A204.1 (cell line): Measurements from ENCODE around the gene INIP.

ENCODE experiments used
- FAIRE-seq: peaks from 2 replicates; lab custom pipeline; 2012; peaks lifted over from hg19 to GRCh38; lab: Jason Lieb, UNC

Gene INIP, protein sequence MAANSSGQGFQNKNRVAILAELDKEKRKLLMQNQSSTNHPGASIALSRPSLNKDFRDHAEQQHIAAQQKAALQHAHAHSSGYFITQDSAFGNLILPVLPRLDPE

GRCh38 chr9:112717661-112718331 lies at the start of gene INIP:
Gene INIP, minus strand, starts transcription at chr9:112718117. Its CDS starts 1,632 bp downstream, at chr9:112716485.
- no peak for FAIRE-seq

GRCh38 chr9:112765281-112765680 lies 47.4 kb upstream of the INIP start:
- FAIRE-seq = no peak

GRCh38 chr9:112764837-112765236 lies 46.9 kb upstream of the INIP start:
- no peak for FAIRE-seq

DNA sequence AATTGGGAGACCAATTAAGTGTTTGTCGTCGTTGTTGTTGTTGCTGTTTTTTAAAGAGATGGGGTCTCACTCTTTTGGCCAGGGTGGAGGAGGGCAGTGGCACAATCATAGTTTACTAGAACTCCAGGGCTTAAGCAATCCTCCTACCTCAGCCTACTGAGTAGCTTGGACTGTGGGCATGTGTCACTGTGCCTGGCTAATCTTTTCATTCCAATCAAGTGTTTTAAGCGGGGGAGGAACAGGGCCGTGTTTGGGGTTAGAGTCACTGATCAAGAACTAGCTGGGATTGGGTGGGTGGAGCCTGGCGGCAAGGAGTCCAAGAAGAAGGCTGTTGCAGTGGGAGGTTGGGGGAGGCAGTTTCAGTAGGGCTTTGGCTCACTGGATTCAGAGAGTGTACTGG lies 46.4 kb upstream of the INIP start:
- FAIRE-seq = no peak

DNA sequence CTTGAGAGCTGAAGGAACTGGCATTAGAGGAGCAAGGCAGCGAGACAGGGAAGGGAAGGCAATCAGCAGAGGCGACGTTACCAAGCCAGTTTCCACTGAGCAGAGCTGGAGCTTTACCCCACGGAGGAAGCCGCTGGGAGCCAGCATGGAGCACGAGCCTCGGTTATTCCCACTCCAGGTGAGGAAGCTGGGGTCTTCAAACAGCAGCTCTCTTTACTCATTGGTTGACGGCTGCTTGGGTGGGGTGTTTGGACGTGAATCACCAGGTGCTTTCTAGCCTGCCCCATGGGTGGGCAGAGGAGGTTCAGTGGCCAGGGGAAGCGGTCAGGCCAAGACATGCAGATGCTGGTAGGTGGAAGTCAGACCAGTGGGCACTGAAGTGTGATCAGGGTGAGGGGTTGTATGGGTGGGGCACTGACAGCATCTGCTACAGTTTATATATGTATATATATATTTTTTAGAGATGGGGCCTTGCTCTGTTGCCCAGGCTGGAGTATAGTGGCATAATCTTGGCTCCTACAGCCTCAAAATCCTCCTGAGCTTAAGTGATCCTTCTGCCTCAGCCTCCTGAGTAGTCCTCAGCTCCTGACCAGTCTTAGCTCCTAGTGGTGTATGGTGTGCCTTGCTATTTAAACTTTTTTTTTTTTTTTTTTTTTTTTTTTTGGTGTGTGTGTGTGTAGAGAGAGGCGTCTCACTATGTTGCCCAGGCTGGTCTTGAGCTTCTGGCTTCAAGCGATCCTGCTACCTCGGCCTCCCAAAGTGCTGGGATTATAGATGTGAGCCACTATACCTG lies 45.0 kb upstream of the INIP start:
- FAIRE-seq = no peak

GRCh38 chr9:112761912-112762655 lies 44.2 kb upstream of the INIP start:
- no peak for FAIRE-seq

GRCh38 chr9:112760821-112761220 lies 42.9 kb upstream of the INIP start:
- FAIRE-seq = no peak

GRCh38 chr9:112757940-112758339 lies 40.0 kb upstream of the INIP start:
- no peak for FAIRE-seq

- FAIRE-seq = no peak
Measured at GRCh38 chr9:112757282-112757883, 39.5 kb upstream of the INIP start.

- no peak for FAIRE-seq
Measured at GRCh38 chr9:112755675-112756074, 37.8 kb upstream of the INIP start.

GRCh38 chr9:112755016-112755427 lies 37.1 kb upstream of the INIP start:
- FAIRE-seq = no peak

- FAIRE-seq = no peak
Measured at GRCh38 chr9:112754578-112754977, 36.7 kb upstream of the INIP start.

DNA sequence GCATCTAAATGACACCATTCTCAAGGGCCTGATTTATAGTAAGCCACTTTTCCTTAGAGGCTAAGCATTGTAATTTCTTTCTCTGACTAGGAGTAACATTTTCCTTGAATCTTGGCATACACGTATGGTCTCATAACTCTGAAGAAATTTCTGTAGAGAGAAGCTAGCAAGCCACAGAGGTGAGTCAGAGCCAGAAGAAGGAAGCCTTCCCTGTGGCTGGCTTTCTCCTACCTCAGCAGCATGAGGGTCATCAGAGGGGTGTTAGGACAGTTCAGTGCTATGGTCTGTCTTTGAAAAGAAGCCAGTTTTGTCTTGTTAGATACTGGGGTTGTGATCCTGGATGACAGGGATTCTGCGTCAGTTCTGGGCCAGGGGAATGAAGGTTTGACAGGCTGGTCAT lies 35.8 kb upstream of the INIP start:
- FAIRE-seq = no peak

DNA sequence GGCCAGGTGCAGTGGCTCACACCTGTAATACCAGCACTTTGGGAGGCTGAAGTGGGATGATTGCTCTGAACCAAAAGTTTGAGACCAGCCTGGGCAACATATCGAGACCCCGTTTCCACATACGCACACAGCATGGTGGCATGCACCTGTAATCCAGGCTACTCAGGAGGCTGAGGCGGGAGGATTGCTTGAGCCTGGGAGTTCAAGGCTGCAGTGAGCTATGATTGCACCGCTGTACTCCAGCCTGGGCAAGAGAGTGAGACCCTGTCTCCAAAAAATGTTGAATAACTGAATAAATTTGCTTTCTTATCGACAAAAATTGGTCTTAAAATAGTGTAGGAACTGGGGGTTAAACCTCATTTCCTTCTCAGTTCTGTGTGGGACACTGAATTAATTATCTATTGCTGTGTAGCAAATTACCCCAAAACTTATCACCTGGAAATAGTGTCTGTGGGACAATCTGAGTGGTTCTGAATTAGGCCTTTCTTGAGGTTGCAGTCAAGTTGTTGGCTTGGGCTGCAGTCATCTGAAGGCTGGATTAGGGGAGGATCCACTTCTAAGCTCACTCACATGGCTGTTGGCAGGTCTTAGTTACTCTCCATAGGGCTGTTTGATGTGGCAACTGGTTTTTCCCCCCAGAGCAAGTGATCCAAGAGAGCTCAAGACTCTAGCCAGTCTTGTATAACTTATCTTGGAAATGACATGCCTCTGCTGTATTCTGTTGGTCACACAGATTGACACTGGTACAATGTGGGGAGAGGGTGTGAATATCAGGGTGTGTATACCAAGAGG lies 34.6 kb upstream of the INIP start:
- FAIRE-seq = no peak

- FAIRE-seq = no peak
Measured at GRCh38 chr9:112751056-112751795, 33.3 kb upstream of the INIP start.

- no peak for FAIRE-seq
Measured at GRCh38 chr9:112750764-112751055, 32.8 kb upstream of the INIP start.

DNA sequence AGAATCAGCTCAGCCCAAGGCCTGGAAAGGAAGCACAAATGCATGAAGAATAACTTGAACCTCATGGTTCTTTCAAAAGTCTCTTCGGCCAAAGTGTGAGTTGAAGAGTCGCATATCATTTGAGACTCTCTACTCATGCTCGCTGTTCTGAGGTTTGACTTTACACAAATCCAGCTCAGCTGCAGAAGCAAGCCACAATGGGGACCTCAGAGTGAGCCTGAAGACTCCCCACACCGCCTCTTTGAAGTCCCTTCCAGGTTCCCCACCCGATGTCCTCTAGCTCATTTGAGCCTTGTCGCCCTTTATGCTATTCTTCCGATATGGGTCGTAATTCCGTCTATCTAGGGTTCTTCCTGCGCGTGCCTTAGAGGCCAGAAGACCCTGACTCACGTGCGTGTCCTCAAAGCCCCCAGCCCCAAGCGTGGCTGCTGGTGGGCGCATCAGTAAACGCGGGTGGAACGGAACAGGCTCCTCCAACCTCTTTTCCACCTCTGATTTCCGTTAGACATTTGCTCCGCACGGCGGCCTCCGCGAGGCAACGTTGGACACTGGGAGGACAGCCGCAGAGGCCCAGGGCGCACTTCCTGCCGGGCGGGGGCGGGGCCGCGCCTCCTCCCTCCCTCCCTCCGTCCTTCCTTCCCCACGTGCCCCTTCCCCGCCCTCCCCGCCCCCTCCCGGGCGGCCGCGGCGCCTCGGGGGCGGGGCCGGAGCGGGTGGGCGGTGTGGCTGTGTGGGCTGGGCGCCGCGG lies 32.3 kb upstream of the INIP start, which contains the start of gene SNX30:
Gene SNX30 (plus strand): TSS at position 745 of the 748 bp plus-strand sequence. CDS start 242 bp downstream, outside the sequence.
- no peak for FAIRE-seq

DNA sequence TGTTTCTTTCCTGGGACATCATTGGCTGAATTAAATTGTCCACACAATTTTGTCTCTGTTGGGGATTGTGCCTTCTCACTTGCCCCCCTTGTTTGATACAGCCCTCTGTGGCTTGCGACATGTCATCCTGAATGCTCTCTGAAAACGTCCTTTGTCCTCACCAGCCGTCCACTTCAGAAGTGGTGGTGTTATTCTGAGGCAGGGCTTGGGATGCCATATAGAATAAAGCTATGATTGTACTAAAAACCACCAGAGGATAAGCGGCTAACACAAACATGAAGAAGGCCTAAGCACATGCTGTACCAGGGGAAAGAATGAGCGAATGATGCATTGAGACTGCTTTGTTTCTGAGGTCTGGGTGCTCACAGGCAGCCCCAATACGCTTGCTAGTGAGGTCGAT lies 29.2 kb upstream of the INIP start:
- no peak for FAIRE-seq

- FAIRE-seq = no peak
Measured at GRCh38 chr9:112744177-112744576, 26.3 kb upstream of the INIP start.

DNA sequence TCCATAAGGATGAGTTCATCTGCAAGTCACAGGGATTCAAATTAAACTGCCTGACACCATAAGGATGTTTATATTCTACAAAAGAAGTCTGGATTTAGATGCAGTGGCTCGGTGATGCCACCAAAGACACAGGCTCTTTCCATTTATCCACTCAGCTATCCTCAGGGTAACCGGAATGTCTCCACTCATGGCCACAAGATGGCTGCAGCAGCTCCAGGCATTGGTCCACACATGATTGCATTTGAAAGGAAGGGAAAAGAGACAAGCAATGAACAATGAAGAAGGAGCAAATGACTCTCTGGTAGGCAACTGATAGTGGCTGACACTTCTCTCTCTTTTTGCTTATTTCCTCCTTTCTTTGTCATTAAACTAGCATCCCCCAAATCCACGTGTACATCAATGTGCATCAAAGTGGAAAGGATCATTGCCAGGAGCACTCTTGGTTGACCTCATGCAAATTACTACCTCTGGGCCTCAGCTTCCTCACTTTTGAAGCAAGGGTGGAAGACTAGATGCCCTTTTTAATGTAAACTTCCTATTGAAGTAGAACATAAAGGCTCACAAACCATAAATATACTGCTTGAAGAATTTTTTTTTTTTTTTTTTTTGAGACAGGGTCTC lies 25.4 kb upstream of the INIP start:
- FAIRE-seq = no peak
